ENCODE data around the gene CMAS. TPM values are rescaled to one million over a fixed set of nuclear protein-coding genes. Genes with fewer than 3 reads are reported as not detected.

CMAS gene
- total RNA-seq, 1 experiment from 2014 or later: 36.1 TPM

DNA sequence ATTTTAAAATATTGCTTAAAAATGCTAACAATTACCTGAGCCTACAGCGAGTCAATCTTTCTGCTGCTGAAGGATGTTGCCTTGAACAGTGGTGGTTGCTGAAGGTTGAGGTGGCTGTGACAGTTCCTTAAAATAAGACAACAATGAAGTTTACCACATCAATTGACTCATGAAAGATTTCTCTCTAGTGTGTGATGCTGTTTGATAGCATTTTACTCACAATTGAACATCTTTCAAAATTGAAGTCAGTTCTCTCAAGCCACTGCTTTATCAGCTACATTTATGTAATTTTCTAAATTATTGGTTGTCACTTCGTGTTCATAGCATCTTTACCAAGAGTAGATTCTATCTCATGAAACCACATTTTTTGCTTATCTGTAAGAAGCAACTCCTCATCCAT, 20.3 kb downstream of the CMAS start:
- POLR2A ChIA-PET: no interaction called here

More for the DNA sequence above, 20.3 kb downstream of the CMAS start:
- Histone ChIP-seq H3K79me2 (ENCODE audit: insufficient read depth, low read length) (no peaks in the 10 kb centered on the region), H3K4me1 (ENCODE audit: control insufficient read depth in 1 of 2, insufficient read depth in 2 of 2, low read length in 2 of 2) (no peaks in the 10 kb centered on the region), H3K4me3 (replicated peaks in 1 of 2; ENCODE audit: low read depth in 1 of 2, low read length in 2 of 2) (no peak overlapping the region), H4K20me1 (ENCODE audit: insufficient read depth) (no peaks in the 10 kb centered on the region), H3K4me2 (ENCODE audit: low read length) (no peak overlapping the region), H3K27ac (ENCODE audit: low read depth, low read length) (no peak overlapping the region), H3K9me2 (ENCODE audit: insufficient read depth) (no peaks in the 10 kb centered on the region), H2AFZ (ENCODE audit: low read depth, low read length, poor library complexity, severe bottlenecking) (no peak overlapping the region), H3K27me3 (ENCODE audit: insufficient read depth, low read length) (no peaks in the 10 kb centered on the region), H3K9me3 (ENCODE audit: control insufficient read depth in 1 of 2, insufficient read depth in 1 of 2, low read depth in 1 of 2, low read length in 2 of 2) (no peaks in the 10 kb centered on the region), H3K36me3 (ENCODE audit: control insufficient read depth in 1 of 2, insufficient read depth in 2 of 2, low read length in 2 of 2) (peaks cover 0 to 10% of the 10 kb centered on the region in 2 experiments; a peak in 2 of 4 replicates), H3K9ac (ENCODE audit: low read length) (no peak overlapping the region)
- TF ChIP-seq, protein P1, sequence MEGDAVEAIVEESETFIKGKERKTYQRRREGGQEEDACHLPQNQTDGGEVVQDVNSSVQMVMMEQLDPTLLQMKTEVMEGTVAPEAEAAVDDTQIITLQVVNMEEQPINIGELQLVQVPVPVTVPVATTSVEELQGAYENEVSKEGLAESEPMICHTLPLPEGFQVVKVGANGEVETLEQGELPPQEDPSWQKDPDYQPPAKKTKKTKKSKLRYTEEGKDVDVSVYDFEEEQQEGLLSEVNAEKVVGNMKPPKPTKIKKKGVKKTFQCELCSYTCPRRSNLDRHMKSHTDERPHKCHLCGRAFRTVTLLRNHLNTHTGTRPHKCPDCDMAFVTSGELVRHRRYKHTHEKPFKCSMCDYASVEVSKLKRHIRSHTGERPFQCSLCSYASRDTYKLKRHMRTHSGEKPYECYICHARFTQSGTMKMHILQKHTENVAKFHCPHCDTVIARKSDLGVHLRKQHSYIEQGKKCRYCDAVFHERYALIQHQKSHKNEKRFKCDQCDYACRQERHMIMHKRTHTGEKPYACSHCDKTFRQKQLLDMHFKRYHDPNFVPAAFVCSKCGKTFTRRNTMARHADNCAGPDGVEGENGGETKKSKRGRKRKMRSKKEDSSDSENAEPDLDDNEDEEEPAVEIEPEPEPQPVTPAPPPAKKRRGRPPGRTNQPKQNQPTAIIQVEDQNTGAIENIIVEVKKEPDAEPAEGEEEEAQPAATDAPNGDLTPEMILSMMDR (IDR thresholded peaks at IDR 0.05 in 2 of 3, conservative IDR thresholded peaks at IDR 0.05 in 1 of 3; ENCODE audit: borderline replicate concordance in 1 of 3, insufficient read depth in 1 of 3, low read depth in 2 of 3, low read length in 2 of 3): no peak
- no peak for TF ChIP-seq JUND (IDR thresholded peaks at IDR 0.05)
- TF ChIP-seq SRF (IDR thresholded peaks at IDR 0.05; ENCODE audit: low read depth): no peak
- no peak for TF ChIP-seq EGR1 (IDR thresholded peaks at IDR 0.05; ENCODE audit: low read depth)
- no peak for TF ChIP-seq YY1 (IDR thresholded peaks at IDR 0.05; ENCODE audit: extremely low read depth, insufficient replicate concordance, low read depth, low read length)
- no peak for TF ChIP-seq RAD21 (IDR thresholded peaks at IDR 0.05; ENCODE audit: low read depth)
- TF ChIP-seq SIN3A (IDR thresholded peaks at IDR 0.05; ENCODE audit: low read depth): no peak
- TF ChIP-seq EZH2 (IDR thresholded peaks at IDR 0.05): no peak
- no peak for TF ChIP-seq CEBPB (IDR thresholded peaks at IDR 0.05; ENCODE audit: low read depth)
- TF ChIP-seq ZNF274 (IDR thresholded peaks at IDR 0.05; ENCODE audit: low read depth, low read length): no peak
- no peak for TF ChIP-seq CBX3 (IDR thresholded peaks at IDR 0.05; ENCODE audit: low read depth)
- TF ChIP-seq POLR2AphosphoS5 (IDR thresholded peaks at IDR 0.05; ENCODE audit: low read depth, low read length): no peak
- TF ChIP-seq FOSL1 (IDR thresholded peaks at IDR 0.05; ENCODE audit: low read depth): no peak
- no peak for TF ChIP-seq REST (IDR thresholded peaks at IDR 0.05; ENCODE audit: low read depth)
- no peak for TF ChIP-seq ZFX (IDR thresholded peaks at IDR 0.05)
- no peak for TF ChIP-seq TCF7L2 (IDR thresholded peaks at IDR 0.05; ENCODE audit: borderline replicate concordance, extremely low read depth, insufficient read depth, insufficient read length)
- TF ChIP-seq SP1 (IDR thresholded peaks at IDR 0.05; ENCODE audit: low read depth): no peak
- TF ChIP-seq ELF1 (IDR thresholded peaks at IDR 0.05; ENCODE audit: borderline replicate concordance, low read depth): no peak
- TF ChIP-seq, protein P2, sequence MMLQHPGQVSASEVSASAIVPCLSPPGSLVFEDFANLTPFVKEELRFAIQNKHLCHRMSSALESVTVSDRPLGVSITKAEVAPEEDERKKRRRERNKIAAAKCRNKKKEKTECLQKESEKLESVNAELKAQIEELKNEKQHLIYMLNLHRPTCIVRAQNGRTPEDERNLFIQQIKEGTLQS (IDR thresholded peaks at IDR 0.05): no peak
- no peak for TF ChIP-seq POLR2A (IDR thresholded peaks at IDR 0.05; ENCODE audit: borderline replicate concordance, extremely low read depth, insufficient read depth, insufficient read length)
- no TSS peak for BruUV-seq (replicated peaks)
- CTCF ChIA-PET: no interaction called here
- ATAC-seq (no peak), DNase-seq (ENCODE audit: low read depth, low spot score) (no peak)
- intact Hi-C loops (cut with micrococcal nuclease): no loop called here
- RAD21 ChIA-PET (ENCODE audit: low non-redundant PET in 1 of 2, low total read pairs in 2 of 2, uncharacterized antibody in 2 of 2, unreplicated experiment in 2 of 2): no interaction called here

Measured in HCT116 (cell line).